SK-N-SH treated with all-trans-retinoic acid at 6 μM for 48 hours (cell line): ENCODE measurements around the gene PAK5.

Experiments
- CREB5 ChIP-seq: fragments of 250-450 bp; sonication (Bioruptor Pico); IDR thresholded peaks from 2 replicates; pipeline ENCODE4 v1.5.1; 2020; ENCODE audit warnings: low read depth, mild to moderate bottlenecking, moderate library complexity
- CSRNP3 ChIP-seq: fragments of 250-450 bp; sonication (Bioruptor Pico); IDR thresholded peaks from 2 replicates; pipeline ENCODE4 v1.5.1; 2021; ENCODE audit warnings: mild to moderate bottlenecking, moderate library complexity
- GLIS3 ChIP-seq: fragments of 250-450 bp; sonication (Bioruptor Pico); IDR thresholded peaks from 2 replicates; pipeline ENCODE4 v1.5.0; 2020; ENCODE audit warnings: mild to moderate bottlenecking, moderate library complexity
- POU6F1 ChIP-seq: fragments of 250-450 bp; sonication (Bioruptor Pico); IDR thresholded peaks from 2 replicates; pipeline ENCODE4 v1.8.0; 2021; ENCODE audit warnings: low read depth, mild to moderate bottlenecking, moderate library complexity, borderline replicate concordance
- RARB ChIP-seq: fragments of 250-450 bp; sonication (Bioruptor Pico); IDR thresholded peaks from 2 replicates; pipeline ENCODE4 v1.8.0; 2021; ENCODE audit warnings: mild to moderate bottlenecking, moderate library complexity
- TCF4 ChIP-seq: fragments of 250-450 bp; sonication (Bioruptor Pico); IDR thresholded peaks from 2 replicates; pipeline ENCODE4 v1.8.0; 2021; ENCODE audit warnings: mild to moderate bottlenecking, moderate library complexity, borderline replicate concordance
- TOX ChIP-seq: fragments of 250-450 bp; sonication (Bioruptor Pico); IDR thresholded peaks from 2 replicates; pipeline ENCODE4 v1.8.0; 2021; ENCODE audit warnings: mild to moderate bottlenecking, moderate library complexity, borderline replicate concordance
- ZFP3 ChIP-seq: fragments of 250-450 bp; sonication (Bioruptor Pico); IDR thresholded peaks from 2 replicates; pipeline ENCODE4 v1.5.0; 2020; ENCODE audit warnings: mild to moderate bottlenecking, moderate library complexity
- ZFP30 ChIP-seq: fragments of 450-650 bp; formaldehyde crosslinking; IDR thresholded peaks from 2 replicates; pipeline ENCODE4 v1.5.0; 2022; ENCODE audit warnings: mild to moderate bottlenecking, moderate library complexity

- TF ChIP-seq TCF4 = no peak
- TF ChIP-seq TOX (CRISPR knock-in tag) = no peak
- TF ChIP-seq RARB (CRISPR knock-in tag) = no peak
- no peak for TF ChIP-seq CREB5 (CRISPR knock-in tag)
- TF ChIP-seq ZFP3 = no peak
- no peak for TF ChIP-seq POU6F1 (CRISPR knock-in tag)
- no peak for TF ChIP-seq ZFP30 (CRISPR knock-in tag)
- TF ChIP-seq GLIS3 (CRISPR knock-in tag) = no peak
- TF ChIP-seq CSRNP3 = no peak
Observed at GRCh38 chr20:9523636-9524035, 315.2 kb downstream of the PAK5 start.
